C1 segment of cervical spinal cord (tissue), 14 donors: ENCODE measurements around the gene PELI3.

Experiments
- DNase-seq, 14 donors: peaks; one replicate each; lab custom pipeline; 2025; lab: John Stamatoyannopoulos, UW

PELI3 gene

DNA sequence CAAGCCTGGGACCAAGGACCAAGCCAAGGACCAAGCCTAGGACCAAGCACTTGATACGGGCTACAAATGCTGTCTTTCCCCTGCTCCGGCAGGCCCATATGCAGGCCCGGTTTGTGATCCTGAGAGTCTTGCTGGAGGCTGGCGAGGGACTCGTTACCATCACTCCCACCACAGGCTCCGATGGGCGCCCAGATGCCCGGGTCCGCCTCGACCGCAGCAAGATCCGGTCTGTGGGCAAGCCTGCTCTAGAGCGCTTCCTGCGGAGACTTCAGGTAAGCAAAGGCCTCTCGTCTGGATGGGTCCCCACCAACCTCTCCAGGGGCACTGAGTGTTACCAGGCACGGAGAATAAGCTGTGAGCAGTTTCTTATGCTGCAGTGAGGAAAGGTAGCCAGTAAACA, 30.5 kb downstream of the PELI3 start:
- DNase-seq = no peak

DNA sequence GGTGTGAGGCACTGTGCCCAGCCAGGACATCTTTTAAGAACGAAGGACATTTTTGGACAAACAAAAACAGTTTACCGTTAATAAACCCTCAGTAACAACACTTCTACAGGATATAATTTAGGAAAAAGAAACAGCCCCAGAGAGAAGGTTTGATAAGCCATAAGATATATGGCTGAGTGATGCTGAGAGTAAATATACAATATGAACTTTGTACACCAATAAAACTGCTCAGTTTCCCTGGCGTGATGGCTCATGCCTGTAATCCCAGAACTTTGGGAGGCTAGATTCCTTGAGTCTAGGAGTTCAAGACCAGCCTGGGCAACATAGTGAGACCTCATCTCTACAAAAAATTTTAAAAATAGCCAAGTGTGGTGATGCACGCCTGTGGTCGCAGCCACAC, 31.8 kb downstream of the PELI3 start:
- DNase-seq = no peak

DNA sequence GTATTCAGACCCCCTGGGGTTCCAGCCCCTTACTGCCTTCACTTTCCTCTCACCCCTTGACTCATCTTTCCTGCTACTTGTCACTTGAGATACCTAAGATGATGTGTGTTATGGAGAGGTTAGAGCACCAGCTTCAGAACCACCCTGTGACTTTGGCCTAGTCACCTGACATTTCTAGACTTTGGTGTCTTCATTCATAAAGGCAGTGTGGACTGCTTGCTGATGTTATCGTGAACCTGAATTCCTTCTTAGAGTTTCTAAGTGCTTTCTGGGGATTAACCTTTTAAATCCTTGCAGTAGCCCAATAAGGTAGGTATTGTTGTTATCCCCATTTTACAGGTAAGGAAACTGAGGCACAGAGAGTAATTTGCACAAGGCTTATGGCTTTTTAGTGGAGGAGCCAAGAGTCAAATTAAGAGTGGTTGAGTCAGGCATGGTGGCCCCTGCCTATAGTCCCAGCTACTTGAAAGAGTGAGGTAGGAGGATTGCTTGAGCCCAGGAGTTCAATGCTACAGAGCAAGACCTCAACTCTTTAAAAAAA, 38.6 kb downstream of the PELI3 start:
- DNase-seq = no peak

DNA sequence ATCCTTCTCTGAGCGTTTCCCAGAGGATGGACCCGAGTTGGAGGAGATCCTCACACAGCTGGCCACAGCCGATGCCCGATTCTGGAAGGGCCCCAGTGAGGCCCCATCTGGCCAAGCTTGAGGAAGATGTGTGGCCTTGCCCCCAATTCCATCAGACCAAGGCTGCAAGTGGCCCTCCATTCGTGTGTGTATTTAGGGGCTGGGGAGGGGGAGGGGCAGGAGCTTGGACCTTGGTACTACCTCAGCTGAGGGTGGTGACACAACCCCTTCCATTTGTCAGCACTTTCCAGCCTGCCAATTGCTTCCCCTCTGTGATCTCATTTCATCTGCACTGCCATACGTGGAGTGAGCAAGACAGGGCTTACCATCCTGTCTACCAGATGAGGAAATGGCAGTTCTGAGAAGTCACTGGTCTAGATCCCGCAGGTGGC, 42.4 kb downstream of the PELI3 start:
- DNase-seq = no peak

GRCh38 chr11:66510271-66510989, 43.7 kb downstream of the PELI3 start, which contains the start of gene BBS1:
Gene BBS1 (plus strand): TSS chr11:66510635. CDS start chr11:66510660, 25 bp downstream.
- peak; percentile 20 to 84 (median 70) for DNase-seq

GRCh38 chr11:66510990-66511339, 44.3 kb downstream of the PELI3 start:
- no peak for DNase-seq

- DNase-seq = no peak
These were observed 56.9 kb downstream of the PELI3 start for GRCh38 chr11:66523611-66524010.

GRCh38 chr11:66524304-66525040, 57.8 kb downstream of the PELI3 start:
- DNase-seq = no peak
